Activated CD8-positive, alpha-beta memory T cell treated with anti-CD3 and anti-CD28 coated beads, Interleukin-2, amount 50 U/mL, for 4 hours (primary cell): Measurements from ENCODE around the gene NPVF.

Experiments used
- DNase-seq: peaks from one replicate; pipeline ENCODE4 v3.0.0-alpha.2; 2020

NPVF gene, protein sequence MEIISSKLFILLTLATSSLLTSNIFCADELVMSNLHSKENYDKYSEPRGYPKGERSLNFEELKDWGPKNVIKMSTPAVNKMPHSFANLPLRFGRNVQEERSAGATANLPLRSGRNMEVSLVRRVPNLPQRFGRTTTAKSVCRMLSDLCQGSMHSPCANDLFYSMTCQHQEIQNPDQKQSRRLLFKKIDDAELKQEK

GRCh38 chr7:25228386-25228785 is at the start of gene NPVF:
NPVF (minus strand) TSS chr7:25228486; CDS start chr7:25228439, 47 bp downstream.
- DNase-seq, result no peak

- no peak for DNase-seq
Observed at GRCh38 chr7:25272265-25272664, 44.0 kb upstream of the NPVF start.

DNA sequence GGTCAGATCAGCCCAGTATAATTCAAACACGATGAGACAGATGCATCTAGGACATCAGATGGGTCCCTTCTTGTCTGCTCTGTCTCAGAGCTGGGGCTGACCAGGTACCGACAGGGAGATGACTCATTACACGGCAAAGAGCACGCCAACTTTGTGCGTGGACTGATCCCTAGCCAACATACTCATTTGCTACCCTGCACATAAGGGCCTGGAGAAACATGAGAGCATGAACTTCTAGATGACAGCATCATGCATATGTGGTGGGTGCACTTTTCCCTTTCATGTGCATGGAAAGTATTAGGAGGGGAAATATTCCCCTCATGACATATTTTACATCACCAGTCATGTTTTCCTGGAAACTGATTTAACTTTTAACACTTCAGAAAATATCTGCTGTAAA is 35.1 kb upstream of the NPVF start:
- no peak for DNase-seq

GRCh38 chr7:25262586-25262985 is 34.3 kb upstream of the NPVF start:
- no peak for DNase-seq

DNA sequence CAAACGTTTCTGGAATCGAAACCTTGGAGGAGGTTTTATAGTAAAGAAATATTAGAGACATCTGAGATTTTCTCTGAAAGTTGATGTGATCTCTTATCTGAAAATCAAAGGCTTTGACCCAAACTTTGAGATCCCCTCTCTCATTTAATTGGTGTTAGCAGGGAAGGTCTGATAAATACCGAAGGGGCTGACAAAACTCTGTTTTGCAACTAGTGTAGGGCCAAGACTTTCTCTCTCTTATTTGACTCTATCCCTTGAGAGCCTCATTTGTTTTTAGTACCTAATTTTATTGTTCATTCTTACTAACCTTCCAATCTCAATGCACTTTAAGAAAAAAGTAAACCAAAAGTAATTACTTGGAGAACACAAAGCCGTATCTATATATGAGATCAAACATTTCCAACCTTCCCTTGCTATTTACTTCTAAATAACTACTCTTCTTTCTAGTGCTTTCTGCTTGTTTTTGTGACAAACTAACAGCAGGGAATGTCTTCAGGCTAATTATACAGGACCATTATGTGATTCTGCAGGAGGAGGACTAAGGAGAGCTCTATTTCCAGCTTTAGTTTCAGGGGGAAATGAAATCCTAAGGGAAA is 33.4 kb upstream of the NPVF start:
- DNase-seq, result no peak

DNA sequence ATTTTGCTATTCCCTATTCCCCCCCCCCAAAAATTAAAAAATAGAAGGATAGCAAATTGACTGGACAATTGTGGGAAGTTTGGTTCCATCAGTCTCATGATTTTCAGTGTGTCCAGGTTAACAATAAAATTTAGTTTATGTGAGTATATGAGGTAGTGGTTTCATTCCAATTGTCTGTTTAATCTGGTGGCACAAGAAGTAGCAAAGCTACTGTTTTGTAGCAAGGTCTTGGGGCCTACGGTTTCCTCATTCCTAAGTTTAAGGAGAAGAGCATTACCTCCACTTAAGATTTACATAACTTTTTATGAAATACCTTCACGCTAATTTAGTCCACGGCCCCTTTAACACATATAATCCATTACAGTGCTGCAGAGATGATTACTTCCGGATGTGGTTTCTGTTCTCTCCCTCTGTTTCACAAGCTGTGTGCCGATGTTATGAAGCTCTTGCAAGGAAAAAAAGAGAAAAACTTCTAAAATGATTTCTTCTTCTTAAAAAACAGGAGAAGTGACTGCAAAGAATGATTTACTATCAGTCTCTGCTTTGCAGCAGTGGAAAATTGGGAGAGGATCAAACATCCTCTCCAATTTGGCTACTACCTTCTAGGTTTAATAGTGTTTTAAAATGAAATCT is 32.7 kb upstream of the NPVF start:
- no peak for DNase-seq

- peak; percentile 56 for DNase-seq
Observed at GRCh38 chr7:25259487-25260243, 31.4 kb upstream of the NPVF start.

DNA sequence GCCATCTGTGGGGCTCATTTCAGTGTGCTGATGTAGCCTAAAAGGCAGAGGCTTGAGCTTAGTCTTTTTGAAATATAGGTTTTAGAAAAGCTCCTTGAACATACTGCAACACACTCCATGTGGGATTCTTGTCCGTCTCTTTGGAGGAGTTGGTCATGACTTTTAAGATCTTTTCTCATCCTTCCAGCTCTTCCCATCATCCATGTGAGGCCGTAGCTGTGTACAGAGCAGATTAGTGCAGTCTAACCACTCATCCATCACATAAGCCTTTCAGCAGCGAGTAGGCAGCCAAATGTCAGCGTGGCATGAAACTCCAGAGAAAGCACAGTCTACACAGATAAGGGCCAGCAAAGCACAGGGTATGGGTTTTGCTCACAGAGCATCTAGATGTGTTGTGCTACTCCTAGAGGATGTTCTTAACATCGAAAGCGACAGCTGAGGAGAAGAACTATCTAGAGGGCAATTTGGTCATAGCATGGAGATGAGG is 28.1 kb upstream of the NPVF start:
- DNase-seq, result no peak

- no peak for DNase-seq
Observed at GRCh38 chr7:25255611-25256332, 27.5 kb upstream of the NPVF start.

- no peak for DNase-seq
Observed at GRCh38 chr7:25254604-25255003, 26.3 kb upstream of the NPVF start.

DNA sequence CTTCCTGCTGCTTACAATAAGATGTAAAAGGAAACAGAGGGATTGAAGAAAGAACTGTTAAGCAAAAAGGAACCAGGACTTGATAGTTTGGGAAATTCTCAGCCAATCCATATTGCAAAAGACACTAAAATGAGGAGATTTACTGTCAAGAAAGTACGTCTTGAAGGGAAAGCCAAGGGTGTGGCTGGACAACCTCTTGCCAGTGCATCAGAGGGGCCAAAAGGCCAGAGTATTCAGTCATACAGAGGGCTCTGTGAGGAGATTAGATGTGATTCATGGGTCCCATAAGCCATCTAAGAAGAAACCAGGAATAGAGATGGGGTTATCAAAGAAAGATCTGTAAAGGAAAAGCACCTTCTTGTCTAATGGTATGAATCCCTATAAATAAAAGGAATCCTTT is 25.4 kb upstream of the NPVF start:
- no peak for DNase-seq

DNA sequence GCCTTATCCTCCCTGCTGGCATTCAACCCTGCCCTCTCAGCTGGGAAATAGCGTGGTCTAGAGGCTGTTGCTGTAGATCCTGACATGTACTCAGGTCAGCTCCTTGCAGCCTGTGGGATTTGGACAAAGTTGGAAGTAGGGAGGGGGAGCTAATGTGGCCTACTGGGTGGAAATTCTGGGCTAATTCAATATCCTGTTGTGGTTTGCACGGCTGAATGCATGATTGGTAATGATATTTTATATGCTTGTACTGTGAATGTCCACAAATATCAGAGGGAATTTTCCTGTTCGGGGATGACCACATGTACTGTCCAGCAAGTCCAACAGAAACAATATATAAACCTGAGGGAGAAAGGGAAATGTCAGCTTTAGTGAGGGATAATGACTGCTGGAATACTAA is 22.1 kb upstream of the NPVF start:
- no peak for DNase-seq

GRCh38 chr7:25249772-25250171 is 21.5 kb upstream of the NPVF start:
- DNase-seq, result no peak

DNA sequence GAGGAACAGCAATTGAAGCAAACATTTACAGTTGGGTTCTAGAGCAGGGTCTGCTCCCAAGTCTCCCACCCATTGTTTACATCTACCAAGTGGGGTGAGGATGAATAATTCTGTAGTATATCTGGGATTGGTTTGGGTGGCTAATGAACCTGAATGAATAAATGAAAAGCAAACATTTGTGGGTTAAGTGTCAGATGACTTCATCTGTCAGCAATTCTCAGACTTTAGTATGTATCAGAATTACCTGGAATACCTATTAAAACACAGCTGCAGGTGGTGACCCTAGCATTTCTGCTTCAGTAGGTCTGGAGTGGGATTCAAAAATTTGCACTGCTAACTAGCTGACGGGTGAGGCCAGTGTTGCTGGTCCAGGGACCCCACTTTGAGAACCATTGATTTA is 18.0 kb upstream of the NPVF start:
- no peak for DNase-seq

GRCh38 chr7:25244254-25245033 is 16.2 kb upstream of the NPVF start:
- DNase-seq, result no peak

DNA sequence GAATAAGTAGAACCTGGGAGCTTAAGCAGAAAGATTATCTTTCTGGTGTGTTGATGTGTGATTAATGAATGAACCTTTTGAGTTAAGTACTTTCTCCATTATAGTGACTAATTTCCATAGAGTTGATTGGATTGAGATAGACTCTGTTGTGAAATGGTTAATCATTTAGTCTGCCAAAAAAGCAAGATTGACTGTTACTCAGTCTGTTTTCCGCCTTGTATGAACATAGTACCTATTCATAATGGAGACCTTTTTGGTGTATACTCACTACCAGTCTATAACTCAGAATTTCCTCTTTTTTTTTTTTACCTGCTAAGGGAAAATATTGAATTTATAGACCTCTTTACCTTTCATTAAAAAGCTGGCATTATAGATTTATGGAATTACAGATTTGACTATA is 14.4 kb upstream of the NPVF start:
- no peak for DNase-seq

DNA sequence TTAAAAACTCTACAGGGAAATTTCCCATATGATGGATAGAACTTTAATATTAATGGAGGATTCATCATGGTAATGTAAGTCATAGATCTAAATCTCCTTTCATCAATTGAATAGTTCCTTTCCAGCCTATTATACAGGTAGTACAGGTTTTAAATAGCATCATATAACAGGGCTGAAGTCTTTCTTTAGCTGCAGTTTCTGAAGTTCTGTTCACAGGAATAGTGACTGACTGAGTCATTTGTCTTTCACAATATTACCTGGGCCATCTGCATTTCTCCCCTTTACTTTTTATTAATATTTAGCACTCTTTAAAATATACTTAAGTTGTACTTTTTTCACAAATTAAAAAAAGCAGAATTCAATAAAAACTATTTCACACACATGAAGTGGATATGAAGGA is 12.6 kb upstream of the NPVF start:
- DNase-seq, result no peak

GRCh38 chr7:25240340-25240739 is 12.1 kb upstream of the NPVF start:
- no peak for DNase-seq

DNA sequence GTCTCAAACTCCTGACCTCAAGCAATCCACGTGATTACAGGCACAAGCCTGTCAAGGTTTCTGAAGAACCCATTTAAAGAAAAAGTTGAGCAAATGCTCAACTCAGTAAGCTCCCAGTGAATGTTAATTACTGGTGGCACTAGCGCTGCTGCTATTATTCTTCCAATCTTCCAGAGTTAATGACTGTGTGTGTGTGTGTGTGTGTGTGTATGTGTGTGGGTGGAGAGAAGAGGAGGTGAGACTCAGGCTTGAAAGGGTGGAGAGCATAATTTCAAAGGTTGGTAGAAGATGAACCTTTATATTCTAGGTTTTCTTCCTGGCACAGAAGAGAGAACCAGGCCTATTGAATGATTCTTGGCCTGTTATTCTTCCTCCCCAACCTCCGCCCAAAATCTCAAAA is 11.6 kb upstream of the NPVF start:
- no peak for DNase-seq

DNA sequence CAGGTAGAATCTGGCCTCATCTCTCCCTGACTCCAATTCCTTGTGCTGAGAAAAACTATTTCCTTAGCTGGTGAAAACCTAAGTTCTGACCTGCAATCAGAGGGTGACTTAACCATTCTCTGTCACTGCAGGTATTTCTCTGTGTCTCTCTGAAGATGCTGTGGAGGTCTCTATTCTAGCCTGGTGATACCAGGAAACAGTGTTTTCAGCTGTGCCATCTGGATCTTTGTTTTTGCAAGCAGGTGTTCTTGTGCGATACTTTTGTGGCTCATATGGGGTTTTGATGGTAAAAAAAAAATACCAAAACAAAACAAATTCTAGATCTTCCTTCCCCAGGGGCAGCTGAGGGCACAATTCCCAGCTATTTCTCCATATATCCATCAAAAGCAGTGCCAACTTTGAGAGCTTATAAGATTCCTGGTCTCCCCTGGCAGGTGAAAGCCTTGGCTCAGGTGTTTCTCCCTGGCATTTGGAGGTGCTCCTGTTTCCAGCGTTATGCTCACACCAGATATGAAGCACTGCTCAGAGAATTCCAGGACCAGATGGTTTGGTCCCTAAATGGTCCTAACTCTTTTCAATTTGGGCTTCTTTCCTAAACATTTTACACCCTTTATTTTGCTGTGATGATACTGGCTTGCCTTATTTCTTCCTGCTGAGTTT is 9.9 kb upstream of the NPVF start:
- no peak for DNase-seq

GRCh38 chr7:25235471-25235870 is 7.2 kb upstream of the NPVF start:
- DNase-seq, result no peak

GRCh38 chr7:25234336-25234735 is 6.0 kb upstream of the NPVF start:
- DNase-seq, result no peak
